ENCODE measurements around the gene LANCL2.

The LANCL2 gene

GRCh38 chr7:55437375-55437774 is 72.2 kb downstream of the LANCL2 start:
- DNase-seq (ENCODE audit: low read depth in 2 of 2) = no peak

- no peak for DNase-seq (ENCODE audit: low read depth in 2 of 2)
These were observed 73.1 kb downstream of the LANCL2 start for GRCh38 chr7:55438085-55438756.

GRCh38 chr7:55438757-55439525 is 73.8 kb downstream of the LANCL2 start:
- no peak for DNase-seq (ENCODE audit: low read depth in 2 of 2)

GRCh38 chr7:55439627-55440026 is 74.5 kb downstream of the LANCL2 start:
- no peak for DNase-seq (ENCODE audit: low read depth in 2 of 2)

- no peak for DNase-seq (ENCODE audit: low read depth in 2 of 2)
These were observed 75.0 kb downstream of the LANCL2 start for GRCh38 chr7:55440040-55440690.

GRCh38 chr7:55441002-55441401 is 75.9 kb downstream of the LANCL2 start:
- DNase-seq (ENCODE audit: low read depth in 2 of 2) = no peak

GRCh38 chr7:55441774-55442522 is 76.8 kb downstream of the LANCL2 start:
- DNase-seq (ENCODE audit: low read depth in 2 of 2) = no peak

GRCh38 chr7:55444786-55445185 is 79.6 kb downstream of the LANCL2 start:
- no peak for DNase-seq (ENCODE audit: low read depth in 2 of 2)

- no peak for DNase-seq (ENCODE audit: low read depth in 2 of 2)
These were observed 83.4 kb downstream of the LANCL2 start for GRCh38 chr7:55448526-55448925.

GRCh38 chr7:55449205-55449991 is 84.3 kb downstream of the LANCL2 start:
- no peak for DNase-seq (ENCODE audit: low read depth in 2 of 2)

- no peak for DNase-seq (ENCODE audit: low read depth in 2 of 2)
These were observed 84.9 kb downstream of the LANCL2 start for GRCh38 chr7:55449992-55450535.

- DNase-seq (ENCODE audit: low read depth in 2 of 2) = no peak
These were observed 87.8 kb downstream of the LANCL2 start for GRCh38 chr7:55452971-55453370.

GRCh38 chr7:55457801-55458200 is 92.7 kb downstream of the LANCL2 start:
- no peak for DNase-seq (ENCODE audit: low read depth in 2 of 2)

GRCh38 chr7:55458351-55458750 is 93.2 kb downstream of the LANCL2 start:
- no peak for DNase-seq (ENCODE audit: low read depth in 2 of 2)

- no peak for DNase-seq (ENCODE audit: low read depth in 2 of 2)
These were observed 98.6 kb downstream of the LANCL2 start for GRCh38 chr7:55463686-55464262.

- no peak for DNase-seq (ENCODE audit: low read depth in 2 of 2)
These were observed 99.3 kb downstream of the LANCL2 start for GRCh38 chr7:55464422-55464821.

- no peak for DNase-seq (ENCODE audit: low read depth in 2 of 2)
These were observed 100.6 kb downstream of the LANCL2 start for GRCh38 chr7:55465691-55466090.

GRCh38 chr7:55467047-55467593 is 102.0 kb downstream of the LANCL2 start:
- DNase-seq (ENCODE audit: low read depth in 2 of 2) = no peak

GRCh38 chr7:55468495-55468894 is 103.4 kb downstream of the LANCL2 start:
- no peak for DNase-seq (ENCODE audit: low read depth in 2 of 2)

- DNase-seq (ENCODE audit: low read depth in 2 of 2) = no peak
These were observed 104.1 kb downstream of the LANCL2 start for GRCh38 chr7:55469271-55469681.

Measured in stimulated activated CD4-positive, alpha-beta T cell treated with anti-CD3 and anti-CD28 coated beads, Interleukin-1b, Interleukin-23, amount 100 ng/mL, for 4 hours (primary cell).